Left ventricle myocardium inferior (tissue), 1 donor: ENCODE data around the gene SEC24D. TPM values are rescaled to one million over a fixed set of nuclear protein-coding genes. Genes with fewer than 3 reads are reported as not detected.

ENCODE experiments used
- DNase-seq: peaks from one replicate; pipeline ENCODE4 v3.0.0-alpha.2; 2020
- H3K27ac ChIP-seq: fragments of 200-600 bp; replicated peaks from 2 replicates; pipeline ENCODE4 v1.8.0; 2021
- H3K27me3 ChIP-seq: fragments of 200-600 bp; 2 replicates; pipeline ENCODE4 v1.8.0; 2021; ENCODE audit warnings: low read depth
- H3K36me3 ChIP-seq: fragments of 200-600 bp; 2 replicates; pipeline ENCODE4 v1.8.0; 2021
- H3K4me1 ChIP-seq: fragments of 200-600 bp; 2 replicates; pipeline ENCODE4 v1.8.0; 2021
- H3K4me3 ChIP-seq: fragments of 200-600 bp; 2 replicates; pipeline ENCODE4 v1.8.0; 2021; ENCODE audit warnings: mild to moderate bottlenecking, moderate library complexity
- H3K9me3 ChIP-seq: fragments of 200-600 bp; replicated peaks from 2 replicates; pipeline ENCODE4 v1.8.0; 2021
- intact Hi-C: fragments of 100-400 bp; cut with micrococcal nuclease; formaldehyde crosslinking; loops from one replicate; pipeline ENCODE4 v1.11.0; 2022
- total RNA-seq: library from RNA; stranded (reverse); fragmentation: NEBNext Ultra II Directional; extraction: Animal tissue kit (Norgen Biotek cat#: 25700); gene quantifications from one replicate; pipeline ENCODE4 v1.2.1, GENCODE V29; 2021
- TF ChIP-seq, protein P1 (sequence below): fragments of 200-600 bp; IDR thresholded peaks from 2 replicates; pipeline ENCODE4 v1.8.0; 2021; ENCODE audit warnings: antibody characterized with exemption, mild to moderate bottlenecking, borderline replicate concordance
- donor health status: DM: no; HTN: yes; CAD: no; lungs with severe emphysema.

The SEC24D gene
- total RNA-seq, 1 donor from 2014 or later = 10.5 TPM

DNA sequence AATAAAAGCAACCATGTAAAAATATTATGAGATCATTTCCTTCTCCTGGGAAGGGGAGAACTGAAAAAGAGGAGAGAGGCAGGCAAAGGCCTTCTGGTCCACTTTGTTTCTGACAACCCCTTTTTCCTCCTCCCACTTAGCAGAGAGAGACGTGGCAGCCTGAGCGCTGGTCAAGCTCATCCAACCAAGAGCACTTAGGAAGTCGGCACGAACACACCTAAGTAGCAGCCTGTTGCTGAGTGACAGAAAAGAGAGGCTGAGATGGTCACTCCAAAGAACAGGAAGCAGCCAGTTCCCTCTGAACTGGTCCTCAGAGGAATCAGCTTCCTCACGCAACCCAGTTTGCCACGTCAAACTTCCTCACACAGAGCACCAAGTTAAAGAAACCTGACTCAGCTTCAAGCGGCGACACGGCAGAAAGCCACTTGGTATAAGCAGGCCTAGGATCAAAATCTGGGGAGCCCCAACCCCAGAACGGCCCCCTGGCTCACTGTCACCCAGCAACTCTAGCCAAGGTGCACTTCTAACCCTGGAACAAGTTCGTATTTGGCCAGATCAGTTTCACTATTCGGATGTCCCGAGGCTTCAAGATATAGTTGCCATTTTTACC lies 861 bp downstream of the SEC24D start:
- DNase-seq = peak; percentile 54
- Histone ChIP-seq H3K4me3 (peak overlapping the region; percentile 99), H3K27ac (peak overlapping the region; percentile 97), H3K36me3 (peaks cover 22% of the 10 kb centered on the region), H3K4me1 (peaks cover 50% of the 10 kb centered on the region), H3K9me3 (no peaks in the 10 kb centered on the region), H3K27me3 (no peaks in the 10 kb centered on the region)
- intact Hi-C loops = no loop called here
- TF ChIP-seq, protein P1, sequence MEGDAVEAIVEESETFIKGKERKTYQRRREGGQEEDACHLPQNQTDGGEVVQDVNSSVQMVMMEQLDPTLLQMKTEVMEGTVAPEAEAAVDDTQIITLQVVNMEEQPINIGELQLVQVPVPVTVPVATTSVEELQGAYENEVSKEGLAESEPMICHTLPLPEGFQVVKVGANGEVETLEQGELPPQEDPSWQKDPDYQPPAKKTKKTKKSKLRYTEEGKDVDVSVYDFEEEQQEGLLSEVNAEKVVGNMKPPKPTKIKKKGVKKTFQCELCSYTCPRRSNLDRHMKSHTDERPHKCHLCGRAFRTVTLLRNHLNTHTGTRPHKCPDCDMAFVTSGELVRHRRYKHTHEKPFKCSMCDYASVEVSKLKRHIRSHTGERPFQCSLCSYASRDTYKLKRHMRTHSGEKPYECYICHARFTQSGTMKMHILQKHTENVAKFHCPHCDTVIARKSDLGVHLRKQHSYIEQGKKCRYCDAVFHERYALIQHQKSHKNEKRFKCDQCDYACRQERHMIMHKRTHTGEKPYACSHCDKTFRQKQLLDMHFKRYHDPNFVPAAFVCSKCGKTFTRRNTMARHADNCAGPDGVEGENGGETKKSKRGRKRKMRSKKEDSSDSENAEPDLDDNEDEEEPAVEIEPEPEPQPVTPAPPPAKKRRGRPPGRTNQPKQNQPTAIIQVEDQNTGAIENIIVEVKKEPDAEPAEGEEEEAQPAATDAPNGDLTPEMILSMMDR = no peak

DNA sequence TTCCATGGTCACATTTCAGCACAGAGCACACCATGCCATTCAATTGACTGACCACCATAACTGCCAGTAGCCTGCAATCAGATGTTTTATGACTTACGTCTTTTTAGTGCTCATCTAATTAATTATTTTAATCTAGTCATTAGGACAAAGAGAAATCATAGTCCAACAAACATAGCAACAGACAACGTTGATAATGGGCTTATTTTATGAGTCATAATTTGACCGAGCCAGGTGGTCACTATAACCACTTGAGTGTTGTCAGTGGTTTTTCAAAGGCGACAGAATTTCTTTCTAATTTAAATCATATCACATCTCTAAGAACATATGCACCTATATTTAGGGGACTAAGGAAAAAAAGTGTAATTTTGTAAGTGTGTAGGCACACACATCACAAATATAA lies 1.9 kb downstream of the SEC24D start:
- intact Hi-C loops = no loop called here
- Histone ChIP-seq H3K4me1 (peaks cover 50% of the 10 kb centered on the region), H3K27ac (peak overlapping the region; percentile 97), H3K27me3 (no peaks in the 10 kb centered on the region), H3K9me3 (no peaks in the 10 kb centered on the region), H3K4me3 (peak overlapping the region; percentile 99), H3K36me3 (peaks cover 29% of the 10 kb centered on the region)
- TF ChIP-seq, protein P1 = no peak
- DNase-seq = no peak

DNA sequence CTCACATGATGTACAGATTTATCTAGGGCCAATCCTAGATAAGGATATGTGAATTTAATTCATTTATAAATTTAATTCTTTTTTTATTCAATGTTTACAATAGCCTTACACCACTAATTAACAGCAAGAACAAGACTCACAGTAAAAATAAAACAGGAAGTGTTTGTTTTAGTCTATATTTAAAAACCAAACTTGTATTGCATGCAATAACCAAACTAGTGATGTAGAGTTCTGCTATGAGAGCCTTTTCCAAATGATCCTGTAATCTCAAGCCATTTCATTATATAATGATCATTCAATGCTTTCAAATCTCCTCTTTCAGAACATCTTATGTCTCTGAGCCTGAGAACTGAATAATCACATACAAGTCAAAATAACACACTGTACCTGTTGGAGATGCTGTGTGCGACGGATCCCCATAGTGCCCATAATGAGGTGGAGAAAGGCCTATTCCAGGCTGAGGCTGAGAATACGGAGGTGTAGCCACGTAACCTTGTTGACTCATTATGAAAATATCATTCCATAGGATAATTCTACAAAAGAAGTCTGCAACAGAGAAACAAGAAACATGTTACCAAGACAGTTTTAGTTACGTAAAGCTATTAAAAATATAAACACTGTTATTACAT lies 2.6 kb downstream of the SEC24D start:
- TF ChIP-seq, protein P1 = no peak
- H3K36me3 ChIP-seq = peaks cover 33% of the 10 kb centered on the region
- no peaks in the 10 kb centered on the region for H3K9me3 ChIP-seq
- H3K27ac ChIP-seq = no peak overlapping the region
- DNase-seq = no peak
- H3K4me3 ChIP-seq = peak overlapping the region; percentile 99
- intact Hi-C loops = no loop called here
- no peaks in the 10 kb centered on the region for H3K27me3 ChIP-seq
- peaks cover 50% of the 10 kb centered on the region for H3K4me1 ChIP-seq

DNA sequence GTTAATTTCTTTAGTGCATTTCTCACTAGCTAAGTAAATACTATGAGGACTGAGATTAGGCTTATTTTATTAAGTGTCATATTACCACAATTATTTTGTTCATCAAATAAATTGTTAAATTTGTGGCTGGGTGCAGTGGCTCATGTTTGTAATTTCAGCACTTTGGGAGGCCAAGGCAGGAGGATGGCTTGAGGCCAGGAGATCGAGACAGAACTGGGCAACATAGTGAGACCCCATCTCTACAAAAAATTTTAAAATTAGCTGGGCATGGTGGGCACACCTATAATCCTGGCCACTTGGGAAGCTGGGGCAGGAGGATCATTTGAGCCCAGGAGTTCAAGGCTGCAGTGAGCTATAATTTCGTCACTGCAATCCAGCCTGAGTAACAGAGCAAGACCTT lies 6.8 kb downstream of the SEC24D start:
- peaks cover 57% of the 10 kb centered on the region for H3K4me1 ChIP-seq

DNA sequence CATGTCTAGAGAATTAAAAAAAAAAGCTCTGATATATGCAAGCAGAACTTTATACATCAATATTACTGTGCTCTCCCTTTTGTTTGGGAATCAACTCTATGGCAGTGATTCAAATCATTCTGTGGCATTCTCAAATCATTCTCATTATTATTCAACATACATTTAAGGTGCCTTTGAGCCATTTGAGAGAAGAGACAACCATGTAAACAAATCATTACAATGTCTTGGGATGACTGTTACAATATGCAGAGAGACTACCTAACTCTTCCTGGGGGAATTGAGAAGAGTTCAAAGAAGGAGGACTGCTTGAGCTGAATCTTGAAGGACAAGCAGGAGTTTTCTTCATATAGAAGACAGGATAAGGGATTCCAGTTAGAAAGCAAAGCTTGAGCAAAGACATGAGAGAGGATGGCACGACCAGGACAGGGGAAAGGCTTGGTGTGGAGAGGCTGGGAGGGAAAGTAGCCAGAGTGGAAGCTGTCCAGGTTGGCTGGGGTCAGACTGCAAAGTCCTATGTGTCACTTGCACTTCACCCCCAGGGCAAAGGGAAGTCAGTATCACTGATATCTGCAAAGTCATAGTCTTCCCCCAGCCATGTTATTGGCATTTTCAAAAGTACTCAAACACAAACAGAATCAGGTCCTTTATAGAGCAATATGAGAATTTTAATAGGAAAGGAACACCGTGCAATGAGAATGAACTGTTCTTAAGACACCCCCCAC lies 9.0 kb downstream of the SEC24D start:
- no peaks in the 10 kb centered on the region for H3K9me3 ChIP-seq
- H3K27ac ChIP-seq = no peak overlapping the region
- no peaks in the 10 kb centered on the region for H3K27me3 ChIP-seq
- TF ChIP-seq, protein P1 = no peak
- intact Hi-C loops = no loop called here
- DNase-seq = no peak
- no peak overlapping the region for H3K4me3 ChIP-seq
- peaks cover 60% of the 10 kb centered on the region for H3K4me1 ChIP-seq
- peaks cover 34% of the 10 kb centered on the region for H3K36me3 ChIP-seq

More for the DNA sequence above, 6.8 kb downstream of the SEC24D start:
- Histone ChIP-seq H3K4me3 (no peak overlapping the region), H3K36me3 (peaks cover 37% of the 10 kb centered on the region), H3K9me3 (no peaks in the 10 kb centered on the region), H3K27ac (no peak overlapping the region), H3K27me3 (no peaks in the 10 kb centered on the region)
- TF ChIP-seq, protein P1 = no peak
- intact Hi-C loops = no loop called here
- DNase-seq = no peak
